ENCODE measurements around the gene MAP4K4.
A peak's percentile ranks its signal among the peaks of the same experiment; 100 is the strongest.

The MAP4K4 gene

DNA sequence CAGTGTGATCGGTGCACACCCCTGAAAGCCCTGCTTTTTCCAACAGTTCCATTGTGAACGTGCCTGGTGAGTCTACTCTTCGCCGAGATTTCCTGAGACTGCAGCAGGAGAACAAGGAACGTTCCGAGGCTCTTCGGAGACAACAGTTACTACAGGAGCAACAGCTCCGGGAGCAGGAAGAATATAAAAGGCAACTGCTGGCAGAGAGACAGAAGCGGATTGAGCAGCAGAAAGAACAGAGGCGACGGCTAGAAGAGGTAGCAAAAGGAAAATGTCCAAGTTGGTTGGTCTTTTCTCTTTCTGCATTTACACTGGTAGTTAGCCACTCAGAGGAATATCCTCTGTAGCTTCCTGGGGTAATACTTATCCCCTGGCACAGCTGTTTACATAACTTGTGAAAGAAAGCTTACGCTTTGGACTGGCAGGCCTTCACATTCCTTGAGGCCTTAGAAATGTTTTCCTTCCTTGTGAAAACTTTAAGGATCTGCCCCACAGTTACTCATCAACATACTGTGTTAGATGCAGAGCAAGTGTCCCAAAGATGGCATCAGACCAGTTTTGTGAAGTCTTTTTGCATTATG is 146.6 kb downstream of the MAP4K4 start:
- no peak for DNase-seq

DNA sequence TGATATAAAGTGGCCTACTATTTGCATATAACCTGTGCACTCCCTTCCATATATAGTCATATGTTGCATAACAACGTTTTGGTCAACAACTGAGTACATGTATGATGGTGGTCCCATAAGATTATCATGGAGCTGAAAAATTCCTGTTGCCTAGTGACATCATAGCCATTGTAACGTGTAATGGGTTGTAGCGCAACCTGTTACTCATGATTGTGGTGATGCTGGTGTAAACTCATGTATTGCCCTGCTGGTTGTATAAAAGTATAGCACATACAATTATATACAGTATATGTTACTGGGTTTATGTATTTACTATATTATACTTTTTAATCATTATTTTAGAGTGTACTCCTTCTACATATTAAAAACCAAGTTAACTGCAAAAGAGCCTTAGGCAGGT is 149.5 kb downstream of the MAP4K4 start:
- DNase-seq: no peak

DNA sequence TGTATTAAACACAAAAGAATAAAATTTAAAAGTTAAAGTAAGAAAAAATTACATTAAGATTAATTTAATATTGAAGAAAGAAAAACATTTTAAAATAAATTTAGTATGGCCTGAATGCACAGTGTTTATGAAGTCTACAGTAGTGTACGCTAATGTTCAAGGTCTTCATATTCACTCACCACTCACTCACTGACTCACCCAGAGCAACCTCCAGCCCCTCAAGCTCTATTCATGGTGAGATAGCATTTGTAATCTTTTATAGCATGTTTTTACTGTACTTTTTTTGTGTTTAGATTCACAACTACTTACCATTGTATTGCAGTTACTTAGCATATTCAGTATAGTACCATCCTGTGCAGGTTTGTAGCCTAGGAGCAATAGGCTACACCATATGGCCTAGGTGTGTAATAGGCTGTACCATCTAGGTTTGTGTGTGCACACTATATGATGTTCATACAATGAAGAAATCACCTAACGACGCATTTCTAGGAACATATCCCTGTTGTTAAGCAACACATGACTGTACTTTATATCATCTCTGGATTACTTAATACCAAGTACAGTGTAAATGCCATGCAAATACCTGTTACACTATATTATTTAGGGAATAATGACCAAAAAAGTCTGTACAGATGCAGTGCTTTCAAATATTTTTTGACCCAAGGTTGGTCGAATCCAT is 150.3 kb downstream of the MAP4K4 start:
- DNase-seq: no peak

DNA sequence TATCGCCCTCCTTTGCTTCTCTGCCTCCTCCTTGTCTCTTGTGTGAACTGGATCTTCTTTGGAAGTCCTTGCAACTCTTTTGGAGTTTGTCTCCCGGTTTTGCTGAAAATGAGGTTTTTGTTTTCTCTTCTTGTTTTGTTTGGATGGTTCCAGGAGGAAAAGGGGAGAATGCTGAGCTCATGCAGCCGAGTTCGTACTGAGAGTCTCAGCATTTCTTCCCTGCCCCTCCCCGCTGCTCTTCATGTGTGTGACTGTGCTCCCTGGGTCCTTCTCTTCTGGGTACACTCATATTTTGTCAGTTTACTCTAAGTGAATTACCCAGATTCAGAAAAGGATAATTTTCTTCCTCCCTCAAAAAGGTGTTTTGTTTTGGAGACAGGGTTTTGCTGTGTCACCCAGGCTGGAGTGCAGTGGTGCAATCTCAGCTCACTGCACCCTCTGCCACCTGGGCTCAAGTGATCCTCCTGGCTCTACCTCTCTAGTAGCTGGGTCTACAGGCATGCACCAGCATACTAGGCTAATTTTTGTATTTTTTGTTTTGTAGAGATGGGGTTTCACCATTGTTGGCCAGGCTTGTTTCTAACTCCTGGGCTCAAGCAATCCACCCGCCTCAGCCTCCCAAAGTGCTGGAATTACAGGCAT is 151.4 kb downstream of the MAP4K4 start:
- DNase-seq: no peak

GRCh38 chr2:101850450-101850849 is 152.9 kb downstream of the MAP4K4 start:
- DNase-seq: no peak

GRCh38 chr2:101850991-101851390 is 153.5 kb downstream of the MAP4K4 start:
- DNase-seq: no peak

- no peak for DNase-seq
These were observed 155.3 kb downstream of the MAP4K4 start for GRCh38 chr2:101852824-101853223.

DNA sequence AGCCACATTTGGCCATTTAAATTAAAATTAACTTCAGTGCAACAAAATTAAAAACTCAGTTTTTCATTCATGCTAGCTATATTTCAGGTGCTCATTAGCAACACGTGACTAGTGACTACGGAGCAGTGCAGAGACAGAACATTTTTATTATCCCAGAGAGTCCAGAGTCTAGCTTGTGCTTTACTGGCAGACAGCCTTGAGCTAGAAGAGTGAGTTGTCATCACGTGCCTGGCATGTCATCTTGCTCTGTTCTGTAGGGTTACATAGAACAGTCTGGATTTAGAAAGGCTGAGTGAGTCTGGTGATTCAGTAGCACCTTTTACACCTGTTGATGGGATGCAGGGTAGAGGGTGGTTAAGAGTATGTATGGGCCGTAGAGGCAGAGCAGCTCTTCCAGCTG is 157.4 kb downstream of the MAP4K4 start:
- DNase-seq: no peak

GRCh38 chr2:101855776-101856175 is 158.3 kb downstream of the MAP4K4 start:
- DNase-seq: no peak

DNA sequence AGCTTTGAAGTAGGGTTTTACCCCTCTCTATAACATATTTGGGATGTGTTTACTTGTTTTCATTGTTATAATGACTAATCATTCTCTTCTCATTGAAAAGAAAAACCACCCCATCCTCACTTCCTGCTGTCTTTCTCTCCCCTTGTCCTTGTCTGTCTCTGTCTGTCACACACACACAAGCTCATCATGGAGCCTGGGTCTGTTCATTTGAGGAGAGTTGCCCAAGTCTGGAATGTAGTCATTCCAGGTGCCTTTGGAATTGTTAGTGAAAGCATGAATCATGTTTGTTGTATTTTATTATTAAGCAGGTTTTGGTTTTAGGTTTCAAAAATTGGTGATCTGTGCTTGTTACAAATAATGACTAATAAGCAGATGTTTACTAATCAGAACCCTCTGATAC is 160.7 kb downstream of the MAP4K4 start:
- DNase-seq: no peak

DNA sequence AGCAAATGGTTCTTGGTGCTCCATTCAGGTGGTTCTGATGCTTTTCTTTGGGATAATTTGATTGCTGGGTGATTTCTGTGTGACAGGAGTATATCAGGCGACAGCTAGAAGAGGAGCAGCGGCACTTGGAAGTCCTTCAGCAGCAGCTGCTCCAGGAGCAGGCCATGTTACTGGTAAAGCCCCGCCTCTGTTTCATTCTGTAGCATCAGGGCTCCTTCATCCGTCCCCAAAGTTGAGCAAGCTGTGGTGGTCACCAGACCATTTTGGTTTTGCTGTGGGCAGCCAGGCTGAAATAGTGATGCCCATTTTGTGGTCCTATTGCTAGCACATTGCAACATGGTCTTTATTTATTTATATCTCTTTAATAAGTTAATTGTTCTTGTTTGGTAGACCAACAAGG is 161.4 kb downstream of the MAP4K4 start:
- DNase-seq: no peak

GRCh38 chr2:101859604-101860003 is 162.1 kb downstream of the MAP4K4 start:
- DNase-seq: no peak

- DNase-seq: no peak
These were observed 162.7 kb downstream of the MAP4K4 start for GRCh38 chr2:101860157-101860556.

DNA sequence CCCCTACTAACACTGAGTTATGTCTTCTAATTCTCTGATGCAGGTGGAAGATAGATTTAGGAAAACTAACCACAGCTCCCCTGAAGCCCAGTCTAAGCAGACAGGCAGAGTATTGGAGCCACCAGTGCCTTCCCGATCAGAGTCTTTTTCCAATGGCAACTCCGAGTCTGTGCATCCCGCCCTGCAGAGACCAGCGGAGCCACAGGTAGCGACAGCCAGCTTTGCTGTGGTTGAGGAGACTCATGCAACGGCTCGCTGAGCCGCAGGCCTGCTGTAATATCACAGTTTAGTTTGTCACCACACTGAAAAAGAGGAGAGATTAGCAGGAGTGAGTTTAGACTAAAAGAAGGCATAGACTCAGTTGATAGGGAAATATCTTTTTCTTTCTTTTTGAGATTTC is 163.3 kb downstream of the MAP4K4 start:
- DNase-seq: no peak

DNA sequence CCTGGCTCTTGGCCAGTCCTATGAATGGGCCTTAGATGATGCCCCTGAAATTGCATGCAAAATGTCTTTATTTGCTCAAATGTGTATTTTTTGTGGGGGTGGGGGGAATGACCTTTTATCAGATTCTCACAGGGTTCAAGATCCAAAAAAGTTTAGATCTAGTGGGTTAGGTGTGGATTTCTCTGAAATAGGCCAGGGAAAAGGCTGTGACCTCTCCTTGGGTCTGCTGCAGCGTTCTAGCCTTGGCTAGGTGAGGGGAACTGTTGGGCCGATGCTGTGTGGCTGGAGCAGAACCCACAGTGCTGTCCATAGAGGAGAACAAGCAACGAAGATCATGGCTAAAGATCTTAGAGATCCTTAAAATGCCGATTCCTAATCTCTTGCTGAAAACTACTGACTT is 163.9 kb downstream of the MAP4K4 start:
- DNase-seq: no peak

- no peak for DNase-seq
These were observed 166.0 kb downstream of the MAP4K4 start for GRCh38 chr2:101863534-101863933.

- no peak for DNase-seq
These were observed 166.9 kb downstream of the MAP4K4 start for GRCh38 chr2:101864426-101864825.

DNA sequence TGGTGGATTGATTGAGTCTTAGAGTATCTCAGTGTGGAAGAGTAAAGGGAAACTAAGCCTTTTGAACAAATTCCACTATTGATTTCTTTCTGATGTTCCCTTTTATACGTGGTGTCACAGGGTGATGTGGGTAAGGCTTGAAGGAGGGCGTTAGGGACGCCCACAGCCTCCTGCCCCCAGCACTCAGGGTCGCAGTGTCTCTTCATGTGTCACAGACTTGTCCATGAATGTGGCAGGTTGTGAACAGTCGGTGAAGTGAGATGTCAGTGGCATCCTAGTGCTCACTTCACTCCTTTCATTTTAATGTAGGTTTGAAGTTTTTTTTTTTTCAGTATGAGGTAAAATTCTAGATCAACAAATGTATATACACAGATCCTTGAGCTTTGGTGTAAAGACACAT is 171.0 kb downstream of the MAP4K4 start:
- DNase-seq: no peak

DNA sequence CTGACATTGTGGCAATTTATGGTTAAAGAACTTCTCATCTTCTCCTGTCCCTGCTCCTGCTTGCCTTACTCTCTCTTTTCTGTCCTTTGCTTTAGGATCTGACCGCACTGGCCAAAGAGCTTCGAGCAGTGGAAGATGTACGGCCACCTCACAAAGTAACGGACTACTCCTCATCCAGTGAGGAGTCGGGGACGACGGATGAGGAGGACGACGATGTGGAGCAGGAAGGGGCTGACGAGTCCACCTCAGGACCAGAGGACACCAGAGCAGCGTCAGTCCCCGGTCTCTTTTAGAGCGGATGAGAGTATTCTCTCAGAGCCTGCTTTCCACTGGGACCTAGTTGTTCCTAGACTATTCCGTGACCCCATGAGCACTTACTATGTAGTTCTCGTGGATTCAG is 172.0 kb downstream of the MAP4K4 start:
- no peak for DNase-seq

- DNase-seq: no peak
These were observed 172.9 kb downstream of the MAP4K4 start for GRCh38 chr2:101870444-101870843.

- no peak for DNase-seq
These were observed 174.0 kb downstream of the MAP4K4 start for GRCh38 chr2:101871480-101871879.

DNA sequence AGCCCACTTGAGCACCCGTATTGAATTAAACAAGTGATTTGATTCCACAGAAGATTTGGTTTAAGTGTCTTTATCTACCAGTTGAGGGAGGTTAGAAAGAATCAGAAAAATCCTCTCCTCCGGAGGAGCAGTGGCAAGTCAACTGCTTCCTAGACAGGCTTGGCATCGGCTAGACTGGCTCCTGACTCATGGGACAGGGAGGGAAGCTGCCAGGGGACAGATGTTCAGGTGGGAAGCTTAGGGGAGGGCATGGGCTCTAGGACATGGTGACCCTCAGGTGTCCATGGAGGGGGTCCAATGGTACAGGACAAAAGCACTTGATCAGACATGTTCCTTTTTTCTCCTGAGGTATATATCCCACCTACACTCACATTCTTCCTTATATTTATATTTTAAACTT is 175.0 kb downstream of the MAP4K4 start:
- no peak for DNase-seq

DNA sequence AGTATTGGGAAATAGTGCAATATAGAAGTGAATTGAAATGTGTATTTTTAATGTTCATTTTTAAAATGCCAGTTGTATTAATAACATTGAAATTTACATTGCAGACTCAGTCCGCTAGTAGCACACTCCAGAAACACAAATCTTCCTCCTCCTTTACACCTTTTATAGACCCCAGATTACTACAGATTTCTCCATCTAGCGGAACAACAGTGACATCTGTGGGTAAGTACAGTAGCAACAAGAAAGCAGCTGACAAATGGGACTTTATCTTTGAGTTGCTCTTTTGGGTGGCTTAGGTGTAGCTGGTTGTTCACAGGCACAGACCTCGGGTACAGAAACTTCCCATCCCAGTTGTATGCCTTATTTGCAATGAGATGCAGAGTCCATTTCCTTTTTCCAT is 176.0 kb downstream of the MAP4K4 start:
- DNase-seq: peak; percentile 33

- no peak for DNase-seq
These were observed 176.6 kb downstream of the MAP4K4 start for GRCh38 chr2:101874069-101874468.

- DNase-seq: no peak
These were observed 182.0 kb downstream of the MAP4K4 start for GRCh38 chr2:101879466-101879865.
